GM12875 (cell line): ENCODE results near the gene AFAP1.

Experiments
- H3K4me3 ChIP-seq: one replicate; pipeline ENCODE4 v1.5.1; 2011; ENCODE audit warnings: low read depth, low read length, control low read depth
- CTCF ChIP-seq: IDR thresholded peaks from 2 replicates; pipeline ENCODE4 v1.5.1; 2011; ENCODE audit warnings: low read depth, mild to moderate bottlenecking, control low read depth, inconsistent platforms, low read length, moderate library complexity, borderline replicate concordance; ENCODE audit not compliant: insufficient read depth

The AFAP1 gene

GRCh38 chr4:7737268-7737645 is 202.4 kb downstream of the AFAP1 start:
- H3K4me3 ChIP-seq: no peak overlapping the region
- no peak for TF ChIP-seq CTCF

- H3K4me3 ChIP-seq: no peak overlapping the region
- no peak for TF ChIP-seq CTCF
These were observed 203.0 kb downstream of the AFAP1 start for GRCh38 chr4:7736436-7737267.

GRCh38 chr4:7735961-7736360 is 203.7 kb downstream of the AFAP1 start:
- H3K4me3 ChIP-seq: no peak overlapping the region
- no peak for TF ChIP-seq CTCF

- no peak for TF ChIP-seq CTCF
- H3K4me3 ChIP-seq: no peak overlapping the region
These were observed 204.3 kb downstream of the AFAP1 start for GRCh38 chr4:7735395-7735794.

GRCh38 chr4:7734651-7735260 is 204.9 kb downstream of the AFAP1 start:
- H3K4me3 ChIP-seq: no peak overlapping the region
- TF ChIP-seq CTCF: no peak

GRCh38 chr4:7733801-7734650 is 205.6 kb downstream of the AFAP1 start:
- TF ChIP-seq CTCF: no peak
- H3K4me3 ChIP-seq: no peak overlapping the region

- TF ChIP-seq CTCF: no peak
- H3K4me3 ChIP-seq: no peak overlapping the region
These were observed 206.5 kb downstream of the AFAP1 start for GRCh38 chr4:7733201-7733600.
